Activated CD4-positive, alpha-beta T cell treated with anti-CD3 and anti-CD28 coated beads, Interleukin-2, amount 10 ng/mL, durations not matched to agents 24 days and 14 days (primary cell): ENCODE results near the gene HIVEP2. TPM values are rescaled to one million over a fixed set of nuclear protein-coding genes. Genes with fewer than 3 reads are reported as not detected.

Experiments used
- DNase-seq: peaks from one replicate; pipeline ENCODE4 v3.0.0; 2022
- H3K27ac Mint-ChIP-seq: one replicate; pipeline ENCODE4 v1.8.0; 2022; ENCODE audit warnings: mild to moderate bottlenecking, mixed read lengths
- H3K27me3 Mint-ChIP-seq: one replicate; pipeline ENCODE4 v1.8.0; 2022; ENCODE audit warnings: mixed read lengths
- H3K36me3 Mint-ChIP-seq: one replicate; pipeline ENCODE4 v1.8.0; 2022; ENCODE audit warnings: low read depth, mild to moderate bottlenecking, mixed read lengths
- H3K4me1 Mint-ChIP-seq: one replicate; pipeline ENCODE4 v1.8.0; 2021; ENCODE audit warnings: mixed read lengths
- H3K4me3 Mint-ChIP-seq: one replicate; pipeline ENCODE4 v1.8.0; 2022; ENCODE audit warnings: mild to moderate bottlenecking, moderate library complexity, mixed read lengths
- H3K9me3 Mint-ChIP-seq: one replicate; pipeline ENCODE4 v1.8.0; 2021; ENCODE audit warnings: mixed read lengths
- intact Hi-C: fragments of 100-400 bp; cut with micrococcal nuclease; formaldehyde crosslinking; loops from one replicate; pipeline ENCODE4 v1.15.1; 2023
- total RNA-seq: library from RNA; stranded (reverse); gene quantifications from 2 replicates; pipeline ENCODE4 v1.2.3, GENCODE V29; 2022

The HIVEP2 gene
- total RNA-seq, 1 donor from 2014 or later = 27.1 TPM

DNA sequence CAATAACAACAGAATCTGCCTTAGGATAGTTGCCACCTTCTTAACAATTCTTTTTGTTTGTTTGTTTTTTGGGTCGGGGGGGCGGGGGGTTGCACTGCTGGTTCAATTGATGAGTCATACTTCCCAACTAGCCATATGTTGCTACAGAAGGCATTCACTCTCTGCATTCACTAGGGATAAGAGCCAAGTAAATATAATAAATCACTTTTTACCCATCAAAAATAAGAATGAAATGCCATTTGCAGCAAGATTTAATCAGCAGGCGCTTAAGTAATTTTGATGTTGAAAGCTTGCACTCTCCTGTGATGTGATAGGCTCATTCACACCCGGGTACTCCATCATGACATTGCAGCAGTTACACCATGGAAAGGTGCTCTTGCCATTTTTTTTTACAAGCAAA lies 209.8 kb downstream of the HIVEP2 start:
- H3K27ac Mint-ChIP-seq = no peak overlapping the region
- peaks cover 5% of the 10 kb centered on the region for H3K9me3 Mint-ChIP-seq
- H3K4me3 Mint-ChIP-seq = no peak overlapping the region
- intact Hi-C loops = no loop called here
- no peak for DNase-seq
- H3K27me3 Mint-ChIP-seq = no peaks in the 10 kb centered on the region
- peaks cover 4% of the 10 kb centered on the region for H3K4me1 Mint-ChIP-seq
- H3K36me3 Mint-ChIP-seq = no peaks in the 10 kb centered on the region

DNA sequence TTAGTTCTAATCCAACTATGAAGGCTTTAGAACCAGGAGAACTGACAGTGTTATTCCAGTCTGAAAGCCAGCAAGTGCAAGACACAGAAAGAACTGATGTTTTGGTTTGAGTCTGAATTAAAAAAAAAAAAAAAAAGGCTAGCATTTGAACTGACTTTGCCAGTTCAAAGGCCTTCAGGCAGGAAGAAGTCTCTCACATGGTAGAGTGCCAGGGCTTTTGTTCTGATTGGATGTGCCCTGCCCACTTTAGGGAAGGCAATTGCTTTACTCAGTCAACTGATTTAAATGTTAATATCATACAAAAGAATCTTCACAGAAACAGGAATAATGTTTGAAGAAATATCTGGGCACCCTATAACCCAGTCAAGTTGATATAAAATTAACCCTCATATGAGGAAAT lies 212.2 kb downstream of the HIVEP2 start:
- no peaks in the 10 kb centered on the region for H3K27me3 Mint-ChIP-seq
- H3K9me3 Mint-ChIP-seq = no peaks in the 10 kb centered on the region
- H3K36me3 Mint-ChIP-seq = no peaks in the 10 kb centered on the region
- intact Hi-C loops = no loop called here
- no peak overlapping the region for H3K4me3 Mint-ChIP-seq
- H3K4me1 Mint-ChIP-seq = peaks cover 15% of the 10 kb centered on the region
- no peak overlapping the region for H3K27ac Mint-ChIP-seq
- DNase-seq = no peak

DNA sequence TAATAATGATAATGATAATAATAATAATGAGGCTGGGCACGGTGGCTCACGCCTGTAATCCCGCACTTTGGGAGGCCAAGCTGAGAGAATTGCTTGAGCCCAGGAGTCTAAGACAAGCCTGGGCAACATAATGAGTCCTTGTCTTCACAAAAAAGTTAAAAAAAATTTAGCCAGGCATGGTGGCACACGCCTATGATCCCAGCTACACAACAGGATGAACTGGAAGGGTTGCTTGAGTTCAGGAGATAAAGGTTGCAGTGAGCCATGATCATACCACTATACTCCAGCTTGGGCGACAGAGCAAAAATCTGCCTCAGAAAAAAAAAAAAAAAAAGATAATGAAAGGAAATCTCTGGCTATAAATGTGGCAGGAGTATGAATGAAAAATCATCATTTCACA lies 213.4 kb downstream of the HIVEP2 start:
- no peak for DNase-seq
- H3K4me1 Mint-ChIP-seq = peaks cover 15% of the 10 kb centered on the region
- H3K9me3 Mint-ChIP-seq = no peaks in the 10 kb centered on the region

DNA sequence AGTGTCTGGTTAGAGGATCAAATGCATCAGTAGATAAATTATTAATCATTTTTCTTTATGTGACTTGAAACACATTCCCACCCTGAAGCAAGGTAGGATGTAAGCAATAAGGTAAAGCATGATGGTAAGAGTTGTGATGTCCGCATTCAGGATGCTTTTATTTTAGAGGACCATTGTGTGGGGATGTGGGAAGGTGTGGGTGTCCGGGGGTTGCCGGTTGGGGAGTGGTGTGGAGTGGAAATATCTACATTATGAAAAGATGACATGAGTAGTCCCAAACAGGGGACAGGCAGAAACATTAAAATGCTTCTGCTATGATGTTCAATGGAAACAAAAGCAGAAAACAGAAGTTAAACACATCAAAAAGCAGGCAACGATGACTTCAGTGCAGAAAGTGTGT lies 215.4 kb downstream of the HIVEP2 start:
- Mint-ChIP-seq H3K27me3 (no peaks in the 10 kb centered on the region), H3K36me3 (no peaks in the 10 kb centered on the region), H3K4me3 (no peak overlapping the region), H3K27ac (no peak overlapping the region), H3K9me3 (no peaks in the 10 kb centered on the region), H3K4me1 (peaks cover 19% of the 10 kb centered on the region)
- intact Hi-C loops = no loop called here
- DNase-seq = no peak

More for the DNA sequence above, 213.4 kb downstream of the HIVEP2 start:
- Mint-ChIP-seq H3K4me3 (no peak overlapping the region), H3K27ac (no peak overlapping the region), H3K36me3 (no peaks in the 10 kb centered on the region), H3K27me3 (no peaks in the 10 kb centered on the region)
- intact Hi-C loops = no loop called here

DNA sequence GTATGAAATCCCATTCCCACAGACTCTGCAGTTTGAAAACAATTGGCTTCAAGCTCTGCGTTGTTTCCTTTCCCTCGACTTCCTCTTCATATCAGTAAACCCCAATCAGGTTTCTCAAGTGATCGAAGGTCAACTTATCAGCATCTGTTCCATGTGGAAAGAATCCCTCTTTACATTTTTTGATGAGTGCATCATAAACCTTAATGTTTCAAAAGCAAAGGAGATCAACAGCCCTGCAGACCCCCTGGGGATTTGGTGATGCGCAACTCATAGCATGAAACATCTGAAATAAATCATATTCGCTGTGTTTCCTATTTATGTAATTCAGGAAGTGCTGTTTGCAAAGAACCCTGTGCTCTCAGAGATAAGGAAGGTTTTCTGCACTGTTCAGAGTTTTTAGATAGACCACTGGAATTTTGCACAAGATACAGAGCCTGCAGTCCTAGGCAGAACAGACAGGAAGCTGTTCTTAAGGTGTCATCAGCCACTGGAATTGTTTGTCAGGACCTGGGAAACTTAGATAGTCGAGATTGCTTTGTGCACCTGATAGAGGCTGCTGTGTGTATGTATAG lies 216.0 kb downstream of the HIVEP2 start:
- no peak overlapping the region for H3K27ac Mint-ChIP-seq
- H3K9me3 Mint-ChIP-seq = no peaks in the 10 kb centered on the region
- intact Hi-C loops = no loop called here
- H3K36me3 Mint-ChIP-seq = no peaks in the 10 kb centered on the region
- H3K27me3 Mint-ChIP-seq = no peaks in the 10 kb centered on the region
- DNase-seq = no peak
- H3K4me1 Mint-ChIP-seq = peaks cover 19% of the 10 kb centered on the region
- H3K4me3 Mint-ChIP-seq = no peak overlapping the region

DNA sequence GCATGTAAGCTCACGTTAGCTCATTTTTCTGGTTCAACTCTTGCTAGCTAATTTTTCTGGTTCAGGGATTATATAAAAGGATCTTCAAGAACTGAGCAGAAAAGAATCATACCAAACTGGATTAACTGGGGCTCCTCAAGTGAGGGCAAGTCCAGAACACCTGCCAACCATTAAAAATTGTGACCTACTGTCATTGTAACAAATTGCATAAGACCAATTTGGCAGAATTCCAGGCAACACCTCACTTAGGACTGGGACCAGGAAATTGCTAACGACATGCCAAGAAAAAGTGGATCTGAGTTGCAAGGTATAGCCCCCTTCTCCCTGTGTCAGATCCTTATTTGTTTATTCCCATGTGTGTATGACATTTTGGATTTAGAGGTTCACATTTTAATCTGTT lies 216.6 kb downstream of the HIVEP2 start:
- H3K27me3 Mint-ChIP-seq = no peaks in the 10 kb centered on the region
- no peak overlapping the region for H3K27ac Mint-ChIP-seq
- no peak overlapping the region for H3K4me3 Mint-ChIP-seq
- H3K4me1 Mint-ChIP-seq = peaks cover 19% of the 10 kb centered on the region
- no peaks in the 10 kb centered on the region for H3K9me3 Mint-ChIP-seq
- no peaks in the 10 kb centered on the region for H3K36me3 Mint-ChIP-seq
- no peak for DNase-seq
- intact Hi-C loops = no loop called here

DNA sequence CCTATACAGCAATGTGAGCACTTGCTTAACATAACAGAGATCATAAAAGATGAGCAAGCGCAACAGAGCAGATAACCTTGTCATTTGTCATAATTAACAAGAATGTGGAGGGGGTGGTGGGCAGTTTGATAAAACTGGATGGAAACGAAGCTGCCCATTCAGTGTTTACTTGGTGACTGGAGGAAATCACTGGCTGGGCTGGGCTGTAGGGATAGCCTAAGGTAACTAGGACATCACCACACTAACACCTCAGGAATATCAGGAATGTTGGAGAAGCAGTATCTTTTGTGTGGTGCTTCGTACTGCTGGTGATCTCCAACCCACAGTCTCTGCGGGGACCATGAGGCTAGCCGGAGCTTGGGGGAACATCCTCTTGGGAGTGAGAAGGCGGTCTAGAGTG lies 218.4 kb downstream of the HIVEP2 start:
- Mint-ChIP-seq H3K36me3 (no peaks in the 10 kb centered on the region), H3K27me3 (no peaks in the 10 kb centered on the region), H3K27ac (no peak overlapping the region), H3K4me1 (peaks cover 17% of the 10 kb centered on the region), H3K4me3 (no peak overlapping the region), H3K9me3 (no peaks in the 10 kb centered on the region)
- DNase-seq = no peak
- intact Hi-C loops = no loop called here

DNA sequence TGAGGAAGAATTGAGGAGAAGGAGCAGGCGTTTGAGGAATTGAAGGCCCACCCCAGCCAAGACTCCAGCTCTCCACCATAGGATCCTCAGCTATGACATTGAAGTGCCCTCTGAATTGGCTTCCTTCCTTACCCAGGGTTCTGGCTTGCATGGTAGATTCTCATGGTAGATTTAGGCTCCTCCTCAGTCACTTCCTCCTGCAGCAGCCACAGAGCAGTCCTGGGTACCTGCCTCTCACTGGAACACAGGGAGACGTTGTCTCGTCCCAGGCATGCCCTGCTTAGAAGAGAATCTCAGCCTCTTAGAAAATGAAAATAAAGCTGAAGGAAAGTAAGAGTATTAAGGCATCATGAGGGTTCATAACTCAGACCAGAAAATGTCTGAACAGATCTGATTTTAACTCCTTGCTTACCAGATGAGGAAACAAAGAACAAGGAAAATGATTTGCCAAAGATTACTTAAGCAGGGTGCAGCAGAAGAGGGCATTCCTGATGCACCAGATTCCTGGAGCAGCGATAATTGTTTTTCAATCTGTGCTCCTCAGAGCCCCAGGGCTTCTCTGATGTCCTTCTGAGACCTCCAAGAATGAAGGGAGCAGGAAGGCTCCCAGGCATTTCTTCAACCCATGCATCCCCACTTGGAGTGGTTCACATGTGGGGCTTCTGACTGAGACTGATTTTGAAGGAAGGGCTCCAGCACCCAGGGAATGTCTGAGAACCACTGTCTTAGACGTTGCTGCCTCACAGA lies 219.8 kb downstream of the HIVEP2 start:
- Mint-ChIP-seq H3K4me3 (no peak overlapping the region), H3K9me3 (peaks cover 3% of the 10 kb centered on the region), H3K27me3 (no peaks in the 10 kb centered on the region), H3K36me3 (no peaks in the 10 kb centered on the region), H3K4me1 (peaks cover 17% of the 10 kb centered on the region), H3K27ac (no peak overlapping the region)
- DNase-seq = no peak
- intact Hi-C loops = no loop called here

DNA sequence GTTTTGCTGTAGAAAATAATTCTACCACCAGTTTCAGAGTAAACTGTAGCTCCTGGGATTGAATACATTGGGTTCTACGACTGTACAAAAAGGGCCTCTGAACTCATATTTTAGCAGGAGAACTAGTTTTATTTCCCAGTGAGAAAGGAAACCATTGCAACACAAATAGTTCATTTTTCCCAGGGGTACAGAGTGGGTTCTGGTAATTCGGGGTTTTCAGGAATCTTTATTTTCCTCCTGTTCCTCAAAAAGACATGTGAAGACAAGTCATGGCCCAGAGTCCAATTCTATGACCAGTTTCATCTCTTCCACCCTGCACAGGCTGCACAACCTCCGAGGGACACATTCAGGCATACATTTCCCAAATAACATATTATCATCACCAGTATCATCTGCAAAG lies 222.1 kb downstream of the HIVEP2 start:
- H3K27ac Mint-ChIP-seq = no peak overlapping the region
- intact Hi-C loops = no loop called here
- H3K36me3 Mint-ChIP-seq = peaks cover 4% of the 10 kb centered on the region
- peaks cover 4% of the 10 kb centered on the region for H3K4me1 Mint-ChIP-seq
- no peaks in the 10 kb centered on the region for H3K27me3 Mint-ChIP-seq
- no peak for DNase-seq
- H3K9me3 Mint-ChIP-seq = peaks cover 11% of the 10 kb centered on the region
- no peak overlapping the region for H3K4me3 Mint-ChIP-seq

DNA sequence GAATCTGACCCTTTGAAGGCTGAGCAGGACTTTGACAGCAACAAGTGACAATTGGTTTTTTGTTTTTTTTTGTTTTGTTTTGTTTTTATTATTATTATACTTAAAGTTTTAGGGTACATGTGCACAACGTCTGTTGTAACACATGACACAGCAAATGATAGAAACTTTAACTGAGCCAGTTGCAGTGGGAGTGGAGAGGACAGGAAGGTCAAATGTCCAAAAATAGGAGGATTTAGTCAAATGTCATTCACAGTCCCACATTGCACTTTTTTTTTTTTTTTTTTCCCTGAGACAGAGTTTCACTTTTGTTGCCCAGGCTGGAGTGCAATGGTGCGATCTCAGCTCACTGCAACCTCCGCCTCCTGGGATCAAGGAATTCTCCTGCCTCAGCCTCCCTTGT lies 223.0 kb downstream of the HIVEP2 start:
- H3K36me3 Mint-ChIP-seq = peaks cover 4% of the 10 kb centered on the region
- no peaks in the 10 kb centered on the region for H3K27me3 Mint-ChIP-seq
- no peak overlapping the region for H3K27ac Mint-ChIP-seq
- H3K4me1 Mint-ChIP-seq = peaks cover 4% of the 10 kb centered on the region
- H3K9me3 Mint-ChIP-seq = peaks cover 11% of the 10 kb centered on the region
- intact Hi-C loops = no loop called here
- no peak overlapping the region for H3K4me3 Mint-ChIP-seq
- DNase-seq = no peak

DNA sequence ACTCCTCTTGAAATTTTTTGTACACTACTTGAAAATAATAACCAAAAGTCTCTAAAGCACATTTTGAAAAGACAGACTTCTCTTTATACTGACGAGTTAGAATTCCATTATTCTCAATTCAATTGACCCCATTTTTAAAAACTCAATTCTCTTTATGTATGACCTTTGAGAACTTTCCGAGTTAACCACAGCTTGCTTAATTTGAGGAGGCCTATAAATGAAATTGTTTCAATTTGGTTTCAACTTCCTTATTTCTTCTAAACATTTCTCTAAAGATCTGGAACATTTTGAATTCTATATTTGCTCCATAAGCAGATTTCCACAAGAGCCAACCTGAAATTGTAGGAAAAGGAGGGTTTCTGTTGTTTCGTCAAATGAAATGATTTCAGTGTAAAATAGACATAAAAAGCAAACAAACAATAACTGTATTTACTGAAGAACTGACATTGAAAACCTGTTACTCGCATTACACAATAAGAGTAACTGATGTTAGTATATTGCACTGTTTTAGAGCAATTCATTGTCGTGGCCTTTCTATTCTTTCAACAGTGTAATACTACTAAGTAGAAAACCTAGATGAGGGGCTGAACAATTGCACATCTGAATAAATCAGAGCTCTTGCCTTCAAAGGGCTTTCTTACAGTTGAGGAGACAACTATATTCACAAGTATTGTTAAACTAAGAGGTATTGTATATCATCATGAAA lies 223.6 kb downstream of the HIVEP2 start:
- Mint-ChIP-seq H3K36me3 (peaks cover 4% of the 10 kb centered on the region), H3K9me3 (peaks cover 11% of the 10 kb centered on the region), H3K27me3 (no peaks in the 10 kb centered on the region), H3K4me3 (no peak overlapping the region), H3K4me1 (peaks cover 4% of the 10 kb centered on the region), H3K27ac (no peak overlapping the region)
- DNase-seq = no peak
- intact Hi-C loops = no loop called here

DNA sequence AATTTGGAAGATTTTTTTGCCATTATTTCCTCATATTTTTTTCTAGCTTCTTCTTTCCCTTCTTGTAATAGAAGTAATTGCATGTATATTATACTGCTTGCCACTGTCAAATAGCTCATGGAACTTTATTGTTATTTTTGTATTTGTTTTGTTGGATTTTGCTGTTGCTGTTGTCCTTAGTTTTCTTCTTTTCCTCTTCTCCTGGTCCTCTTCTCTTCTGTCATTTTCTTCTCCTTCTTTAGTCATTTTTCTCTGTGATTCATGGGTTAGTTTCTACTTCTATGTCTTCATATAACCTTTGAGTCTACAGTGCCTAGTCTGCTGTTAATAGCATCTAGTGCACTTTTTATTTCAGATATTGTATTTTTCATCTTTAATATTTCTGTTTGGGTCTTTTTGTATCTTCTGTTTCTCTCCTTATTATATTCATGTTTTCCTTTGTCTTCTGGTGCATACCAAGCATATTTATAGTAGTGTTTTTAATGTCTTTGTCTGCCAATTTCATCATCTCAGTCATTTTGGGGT lies 226.2 kb downstream of the HIVEP2 start:
- no peak for DNase-seq
- Mint-ChIP-seq H3K4me1 (no peaks in the 10 kb centered on the region), H3K27ac (no peak overlapping the region), H3K4me3 (no peak overlapping the region), H3K9me3 (peaks cover 16% of the 10 kb centered on the region), H3K36me3 (peaks cover 4% of the 10 kb centered on the region), H3K27me3 (no peaks in the 10 kb centered on the region)
- intact Hi-C loops = no loop called here

DNA sequence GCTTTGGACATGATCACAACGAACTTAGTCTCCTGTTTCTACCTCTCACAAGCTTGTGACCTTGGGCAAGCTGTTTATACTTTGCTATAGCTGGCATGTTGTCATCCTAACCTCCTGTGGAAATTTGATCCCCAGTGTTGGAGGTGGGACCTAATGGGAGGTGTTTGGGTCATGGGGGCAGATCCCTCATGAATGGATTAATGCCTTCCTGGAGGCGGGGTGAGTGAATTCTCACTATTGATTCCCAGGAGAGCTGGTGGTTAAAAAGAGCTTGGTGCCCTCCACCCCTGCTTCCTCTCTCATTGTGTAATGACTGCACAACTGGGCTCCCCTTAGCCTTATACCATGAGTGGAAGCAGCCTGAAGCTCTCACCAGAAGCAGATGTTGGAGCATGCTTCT lies 228.9 kb downstream of the HIVEP2 start:
- intact Hi-C loops = no loop called here
- Mint-ChIP-seq H3K27me3 (no peaks in the 10 kb centered on the region), H3K27ac (no peak overlapping the region), H3K4me3 (no peak overlapping the region), H3K9me3 (peaks cover 21% of the 10 kb centered on the region), H3K36me3 (peaks cover 4% of the 10 kb centered on the region), H3K4me1 (no peaks in the 10 kb centered on the region)
- DNase-seq = no peak
